Effector memory CD4-positive, alpha-beta T cell (primary cell): ENCODE results near the gene MTA1.

Experiments
- DNase-seq, 3 donors: peaks; one replicate each; pipeline ENCODE4 v3.0.0-alpha.2; 2020
- H3K27ac ChIP-seq: 2 replicates; pipeline ENCODE4 v1.7.0; 2013; ENCODE audit warnings: mild to moderate bottlenecking, low read length, moderate library complexity; ENCODE audit not compliant: insufficient read depth, poor library complexity, severe bottlenecking
- H3K27me3 ChIP-seq: replicated peaks from 2 replicates; pipeline ENCODE4 v1.7.0; 2013; ENCODE audit warnings: mild to moderate bottlenecking, low read length; ENCODE audit not compliant: insufficient read depth, control insufficient read depth, poor library complexity, severe bottlenecking
- H3K36me3 ChIP-seq: 2 replicates; pipeline ENCODE4 v1.7.0; 2013; ENCODE audit warnings: mild to moderate bottlenecking, low read length, moderate library complexity; ENCODE audit not compliant: control insufficient read depth, insufficient read depth
- H3K4me1 ChIP-seq: 2 replicates; pipeline ENCODE4 v1.7.0; 2013; ENCODE audit warnings: low read length, mild to moderate bottlenecking; ENCODE audit not compliant: control insufficient read depth, insufficient read depth, poor library complexity, severe bottlenecking
- H3K4me3 ChIP-seq: 2 replicates; pipeline ENCODE4 v1.7.0; 2013; ENCODE audit warnings: low read length, low read depth, mild to moderate bottlenecking; ENCODE audit not compliant: insufficient read depth, poor library complexity, severe bottlenecking
- H3K9me3 ChIP-seq: 2 replicates; pipeline ENCODE4 v1.7.0; 2013; ENCODE audit warnings: mild to moderate bottlenecking, low read length, moderate library complexity; ENCODE audit not compliant: control insufficient read depth

Gene MTA1

GRCh38 chr14:105508601-105509000, 89.0 kb downstream of the MTA1 start:
- H3K4me3 ChIP-seq = no peak overlapping the region
- H3K4me1 ChIP-seq = no peaks in the 10 kb centered on the region
- H3K36me3 ChIP-seq = no peaks in the 10 kb centered on the region
- no peaks in the 10 kb centered on the region for H3K27me3 ChIP-seq
- DNase-seq = no peak
- H3K27ac ChIP-seq = no peak overlapping the region
- no peaks in the 10 kb centered on the region for H3K9me3 ChIP-seq

DNA sequence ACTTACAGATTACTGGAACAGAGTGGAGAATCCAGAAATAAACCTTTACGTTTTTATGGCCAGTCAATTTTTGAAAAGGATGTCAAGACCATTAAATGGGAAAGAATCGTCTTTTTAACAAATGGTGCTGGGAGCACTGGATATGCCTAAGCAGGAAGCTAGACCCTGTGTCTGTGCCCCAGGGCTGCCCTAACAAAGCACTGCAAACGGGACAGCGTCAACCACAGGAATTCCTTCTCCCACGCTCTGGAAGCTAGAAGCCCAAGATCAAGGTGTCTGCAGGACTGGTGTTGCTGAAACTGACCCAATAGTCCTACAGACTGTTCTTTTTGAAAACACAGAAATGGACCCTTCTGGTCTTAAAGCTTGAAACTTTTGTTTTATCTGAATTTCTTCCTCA, 97.5 kb downstream of the MTA1 start:
- H3K9me3 ChIP-seq = no peaks in the 10 kb centered on the region
- H3K36me3 ChIP-seq = no peaks in the 10 kb centered on the region
- H3K4me3 ChIP-seq = no peak overlapping the region
- no peak for DNase-seq
- no peaks in the 10 kb centered on the region for H3K4me1 ChIP-seq
- H3K27ac ChIP-seq = no peak overlapping the region
- H3K27me3 ChIP-seq = no peaks in the 10 kb centered on the region

GRCh38 chr14:105519946-105520698, 100.5 kb downstream of the MTA1 start:
- H3K27ac ChIP-seq = no peak overlapping the region
- no peak for DNase-seq
- H3K4me3 ChIP-seq = no peak overlapping the region
- no peaks in the 10 kb centered on the region for H3K27me3 ChIP-seq
- no peaks in the 10 kb centered on the region for H3K9me3 ChIP-seq
- H3K4me1 ChIP-seq = no peaks in the 10 kb centered on the region
- H3K36me3 ChIP-seq = no peaks in the 10 kb centered on the region
